ENCODE data around the gene SGMS1. TPM values are rescaled to one million over a fixed set of nuclear protein-coding genes. Genes with fewer than 3 reads are reported as not detected.

Gene SGMS1
- total RNA-seq, 1 donor from 2014 or later, result 27.5 TPM

DNA sequence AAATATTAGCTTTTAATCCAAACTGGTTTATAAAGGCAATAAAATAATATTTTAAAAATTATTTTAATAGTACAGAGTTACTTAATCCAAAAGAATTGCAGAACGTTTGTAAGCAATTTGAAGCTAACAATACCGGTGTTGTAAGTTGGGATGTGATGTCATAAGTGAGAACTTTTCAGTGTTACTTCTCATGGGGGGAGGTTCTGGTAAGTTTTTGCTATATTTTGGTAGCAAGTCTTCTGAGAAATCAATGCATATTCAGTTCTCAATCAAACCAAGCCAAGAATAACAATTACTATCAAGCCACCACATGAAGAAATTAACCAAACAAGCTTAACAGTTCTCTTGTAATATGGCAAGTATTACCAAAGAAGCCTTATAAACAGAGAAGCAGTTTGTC, 225.4 kb downstream of the SGMS1 start:
- DNase-seq (no peak), ATAC-seq (ENCODE audit: low read depth) (no peak)
- Mint-ChIP-seq H3K36me3 (ENCODE audit: low read depth) (peaks cover 7% of the 10 kb centered on the region), H3K9me3 (no peaks in the 10 kb centered on the region), H3K4me1 (peaks cover 32% of the 10 kb centered on the region), H3K4me3 (no peak overlapping the region), H3K27me3 (no peaks in the 10 kb centered on the region), H3K27ac (no peak overlapping the region)
- POLR2A ChIA-PET, result no interaction called here
- intact Hi-C loops (cut with micrococcal nuclease), result no loop called here
- CTCF ChIA-PET, result no interaction called here
- TF ChIP-seq, protein P1, sequence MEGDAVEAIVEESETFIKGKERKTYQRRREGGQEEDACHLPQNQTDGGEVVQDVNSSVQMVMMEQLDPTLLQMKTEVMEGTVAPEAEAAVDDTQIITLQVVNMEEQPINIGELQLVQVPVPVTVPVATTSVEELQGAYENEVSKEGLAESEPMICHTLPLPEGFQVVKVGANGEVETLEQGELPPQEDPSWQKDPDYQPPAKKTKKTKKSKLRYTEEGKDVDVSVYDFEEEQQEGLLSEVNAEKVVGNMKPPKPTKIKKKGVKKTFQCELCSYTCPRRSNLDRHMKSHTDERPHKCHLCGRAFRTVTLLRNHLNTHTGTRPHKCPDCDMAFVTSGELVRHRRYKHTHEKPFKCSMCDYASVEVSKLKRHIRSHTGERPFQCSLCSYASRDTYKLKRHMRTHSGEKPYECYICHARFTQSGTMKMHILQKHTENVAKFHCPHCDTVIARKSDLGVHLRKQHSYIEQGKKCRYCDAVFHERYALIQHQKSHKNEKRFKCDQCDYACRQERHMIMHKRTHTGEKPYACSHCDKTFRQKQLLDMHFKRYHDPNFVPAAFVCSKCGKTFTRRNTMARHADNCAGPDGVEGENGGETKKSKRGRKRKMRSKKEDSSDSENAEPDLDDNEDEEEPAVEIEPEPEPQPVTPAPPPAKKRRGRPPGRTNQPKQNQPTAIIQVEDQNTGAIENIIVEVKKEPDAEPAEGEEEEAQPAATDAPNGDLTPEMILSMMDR (IDR thresholded peaks at IDR 0.05), result no peak

DNA sequence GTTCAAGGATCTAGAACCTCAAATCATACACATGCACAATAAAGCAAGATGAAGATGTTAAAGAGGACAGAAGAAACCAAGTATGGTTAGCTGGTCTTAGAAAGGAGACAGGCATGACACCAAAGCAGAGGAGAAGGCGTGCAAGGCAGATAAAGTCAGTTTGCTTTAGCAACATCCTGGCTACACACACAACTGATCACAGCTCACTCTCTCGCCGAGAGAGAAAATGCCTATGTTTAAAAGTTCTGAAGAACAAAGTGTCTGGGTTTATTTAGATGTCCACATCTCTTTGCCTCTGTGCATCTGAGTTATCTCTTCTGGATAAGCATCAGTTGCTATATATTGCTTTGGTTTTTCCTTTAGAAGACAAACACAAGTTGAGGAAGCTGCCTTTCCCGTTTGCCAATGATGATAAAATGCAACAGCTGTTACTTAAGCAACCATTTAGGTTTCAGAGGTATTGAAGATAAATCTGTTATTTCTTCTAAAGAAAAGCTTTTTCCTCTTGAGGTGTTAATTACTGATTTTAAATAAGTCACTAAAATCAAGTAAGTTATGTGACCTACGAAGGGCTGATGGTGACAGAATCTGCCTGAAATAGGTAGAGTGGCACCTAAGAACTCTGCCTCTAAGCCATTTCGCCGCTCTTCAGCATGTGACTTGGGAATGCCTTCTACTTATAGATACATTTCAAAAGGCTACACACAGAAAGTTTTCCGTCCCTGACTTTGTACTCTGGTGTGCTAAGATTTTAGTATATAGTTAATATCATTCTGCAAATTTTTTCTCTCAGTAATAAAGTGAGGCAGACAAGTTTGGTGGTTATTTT, 226.2 kb downstream of the SGMS1 start:
- TF ChIP-seq, protein P1 (IDR thresholded peaks at IDR 0.05), result no peak
- no peaks in the 10 kb centered on the region for H3K27me3 Mint-ChIP-seq
- peak overlapping the region; percentile 42 for H3K4me3 Mint-ChIP-seq
- intact Hi-C loops (cut with micrococcal nuclease), result loop anchor here (2.0 kb wide), 2 partner anchors 21 to 35 kb away; no protein-coding TSS in a partner anchor
- peak; percentile 22 for ATAC-seq (ENCODE audit: low read depth)
- peaks cover 7% of the 10 kb centered on the region for H3K36me3 Mint-ChIP-seq (ENCODE audit: low read depth)
- H3K9me3 Mint-ChIP-seq, result no peaks in the 10 kb centered on the region
- ChIA-PET POLR2A (interaction anchor here (0.7 to 1.7 kb wide), 2 partner anchors 21 to 227 kb away, joined by 3 read pairs; no protein-coding TSS in a partner anchor), CTCF (interaction anchor here (0.9 kb wide), 1 partner anchor 20 kb away, joined by 3 read pairs; no protein-coding TSS in a partner anchor)
- H3K4me1 Mint-ChIP-seq, result peaks cover 32% of the 10 kb centered on the region
- no peak for DNase-seq
- peak overlapping the region; percentile 69 for H3K27ac Mint-ChIP-seq

DNA sequence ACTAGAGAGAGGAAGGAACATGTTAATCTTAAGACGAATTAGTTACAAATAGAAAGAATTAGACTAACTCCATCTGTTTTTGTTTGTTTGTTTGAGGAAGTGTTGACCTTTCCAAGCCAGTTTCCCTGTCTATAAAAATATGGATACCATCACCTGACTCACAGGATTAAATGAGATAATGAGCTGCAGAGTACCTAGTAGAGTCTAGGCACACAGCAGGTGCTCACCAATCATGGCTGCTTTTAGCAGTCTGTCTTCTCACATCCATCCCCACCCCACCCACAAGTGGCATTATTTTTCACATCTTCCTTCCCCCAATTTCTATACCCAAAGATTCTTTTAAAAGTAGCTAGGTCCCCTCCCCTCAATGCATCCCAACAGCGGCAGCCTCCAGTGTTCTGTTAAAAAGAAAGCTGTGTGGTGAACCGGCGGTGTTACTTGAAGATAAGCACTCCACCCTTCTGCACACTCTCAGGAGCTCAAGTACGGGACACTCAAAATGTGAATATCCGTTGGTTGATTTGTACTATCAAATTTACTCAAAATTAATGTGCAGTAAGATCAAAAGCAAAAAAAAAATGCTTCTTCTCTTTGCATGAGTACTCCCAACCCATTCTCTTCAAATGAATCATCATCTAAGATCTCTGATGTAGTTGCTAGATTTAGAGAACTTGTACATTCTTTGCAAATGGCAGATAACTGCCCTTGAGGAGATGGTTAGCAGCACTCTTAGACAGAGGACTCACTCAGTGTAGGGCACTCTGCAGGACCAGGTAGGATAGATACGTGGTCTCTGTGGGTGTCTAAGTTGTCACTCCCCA, 227.1 kb downstream of the SGMS1 start:
- H3K27ac Mint-ChIP-seq, result peak overlapping the region; percentile 69
- peak; percentile 90 for ATAC-seq (ENCODE audit: low read depth)
- intact Hi-C loops (cut with micrococcal nuclease), result loop anchor here (2.0 kb wide), 2 partner anchors 22 to 34 kb away; no protein-coding TSS in a partner anchor
- H3K9me3 Mint-ChIP-seq, result no peaks in the 10 kb centered on the region
- ChIA-PET CTCF (interaction anchor here (0.9 kb wide), 1 partner anchor 21 kb away, joined by 3 read pairs; no protein-coding TSS in a partner anchor), POLR2A (interaction anchor here (0.7 to 1.7 kb wide), 2 partner anchors 22 to 228 kb away, joined by 3 read pairs; no protein-coding TSS in a partner anchor)
- DNase-seq, result no peak
- TF ChIP-seq, protein P1 (IDR thresholded peaks at IDR 0.05), result no peak
- H3K4me1 Mint-ChIP-seq, result peaks cover 32% of the 10 kb centered on the region
- peaks cover 8% of the 10 kb centered on the region for H3K36me3 Mint-ChIP-seq (ENCODE audit: low read depth)
- no peaks in the 10 kb centered on the region for H3K27me3 Mint-ChIP-seq
- peak overlapping the region; percentile 42 for H3K4me3 Mint-ChIP-seq

DNA sequence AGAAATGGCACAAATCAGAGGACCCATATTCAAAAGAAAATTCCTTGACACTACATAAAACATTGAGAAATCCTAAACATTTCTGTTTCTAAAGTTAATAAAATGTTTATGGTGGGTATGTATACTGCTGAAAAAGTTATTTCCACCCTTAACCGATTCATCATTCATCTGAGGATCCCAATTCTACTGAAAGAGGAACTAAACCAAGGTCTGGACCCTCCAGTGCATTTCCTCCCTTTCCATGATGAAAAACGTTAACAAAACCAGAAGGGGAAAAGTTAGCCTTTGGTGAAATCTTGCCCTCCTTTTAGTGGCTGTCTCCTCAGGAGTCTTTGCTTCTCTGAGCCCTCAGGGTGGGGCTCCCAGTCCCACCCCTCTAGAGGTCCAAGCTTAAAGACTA, 227.9 kb downstream of the SGMS1 start:
- Mint-ChIP-seq H3K36me3 (ENCODE audit: low read depth) (peaks cover 11% of the 10 kb centered on the region), H3K27ac (no peak overlapping the region), H3K9me3 (no peaks in the 10 kb centered on the region), H3K4me1 (peaks cover 38% of the 10 kb centered on the region), H3K27me3 (no peaks in the 10 kb centered on the region), H3K4me3 (no peak overlapping the region)
- ATAC-seq (ENCODE audit: low read depth) (no peak), DNase-seq (no peak)
- intact Hi-C loops (cut with micrococcal nuclease), result loop anchor here (2.0 kb wide), 2 partner anchors 23 to 33 kb away; no protein-coding TSS in a partner anchor
- POLR2A ChIA-PET, result interaction anchor here (1.7 kb wide), 1 partner anchor 229 kb away, joined by 3 read pairs; no protein-coding TSS in a partner anchor
- CTCF ChIA-PET, result no interaction called here
- TF ChIP-seq, protein P1 (IDR thresholded peaks at IDR 0.05), result no peak

All from activated B cell treated with CpG ODN at 0.5 μM for 24 hours (primary cell).